ENCODE results near the gene KIAA0408.

Gene KIAA0408

DNA sequence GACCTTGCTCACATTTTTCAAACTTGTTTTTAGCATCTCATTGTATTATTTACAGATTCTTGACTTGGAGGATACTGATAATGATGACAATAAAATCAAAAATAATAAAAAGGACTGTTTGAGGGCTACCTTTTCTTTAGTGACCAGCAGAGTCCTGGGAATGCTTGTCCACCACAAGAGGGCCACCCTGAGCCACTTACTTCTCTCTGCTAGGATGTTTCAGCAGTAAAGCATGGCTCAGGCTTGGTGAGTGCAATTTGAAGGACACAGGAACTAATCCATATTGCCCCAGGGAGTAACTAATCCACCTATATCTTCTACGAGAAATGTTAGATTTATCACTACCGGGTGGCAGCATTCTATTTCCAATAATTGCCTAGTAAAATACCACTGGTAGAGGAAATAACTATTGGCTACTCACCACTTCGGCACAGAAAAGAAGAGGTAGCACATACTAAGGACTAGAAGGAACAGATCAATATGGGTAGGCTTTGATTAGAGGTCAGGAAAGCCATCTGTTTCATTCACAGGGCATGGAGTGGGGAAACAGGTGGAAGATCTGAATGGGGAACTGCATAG, 5.8 kb upstream of the KIAA0408 start:
- FAIRE-seq = peak; percentile 90
- DNase-seq (ENCODE audit: insufficient read length, low spot score) = no peak
- no peak for TF ChIP-seq POU2F2 (IDR thresholded peaks at IDR 0.05; ENCODE audit: low read depth, low read length)
- no peak for TF ChIP-seq PAX5 (IDR thresholded peaks at IDR 0.05; ENCODE audit: insufficient read depth, low read length, severe bottlenecking)
- no peak for TF ChIP-seq POLR2AphosphoS5 (IDR thresholded peaks at IDR 0.05; ENCODE audit: low read depth, low read length)
- no peak for TF ChIP-seq SPI1 (IDR thresholded peaks at IDR 0.05; ENCODE audit: low read depth, low read length)
- TF ChIP-seq POLR2A (IDR thresholded peaks at IDR 0.05; ENCODE audit: low read depth, low read length) = no peak
- no peak for TF ChIP-seq TAF1 (IDR thresholded peaks at IDR 0.05; ENCODE audit: low read depth, low read length)

DNA sequence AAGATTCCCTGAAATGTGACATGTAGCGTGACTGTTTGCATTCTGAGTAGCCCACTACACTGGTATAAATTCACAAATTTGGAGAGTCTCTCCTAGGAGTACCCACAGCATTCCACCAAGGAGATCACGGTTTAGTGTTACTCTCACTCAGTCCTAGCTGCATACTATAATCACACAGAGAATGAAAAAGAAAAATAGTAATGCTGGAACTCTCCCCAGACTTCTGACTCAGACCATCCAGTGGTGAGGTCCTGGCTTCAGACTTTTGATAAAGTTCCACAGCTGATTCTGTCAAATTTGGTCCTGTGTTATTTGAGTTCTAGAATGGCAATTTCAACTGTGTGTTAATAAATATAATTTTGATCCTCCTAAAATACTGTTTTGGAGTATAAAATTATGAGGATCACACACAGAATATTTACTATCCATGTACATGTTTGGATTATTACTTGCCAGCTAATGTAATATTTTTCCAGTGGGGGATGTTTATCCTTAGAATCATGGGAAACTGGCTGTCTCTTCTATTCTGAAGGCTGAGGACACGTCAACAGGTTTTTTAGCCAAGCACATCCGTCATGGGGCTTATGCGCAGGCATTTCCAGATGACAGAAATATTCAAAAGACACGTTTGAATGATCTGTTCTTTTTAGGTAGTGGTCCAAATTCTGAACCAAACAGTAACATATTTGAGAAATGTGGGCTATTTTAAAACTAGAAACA, 5.1 kb upstream of the KIAA0408 start:
- TF ChIP-seq TAF1 (IDR thresholded peaks at IDR 0.05; ENCODE audit: low read depth, low read length) (no peak), POLR2AphosphoS5 (IDR thresholded peaks at IDR 0.05; ENCODE audit: low read depth, low read length) (no peak), PAX5 (IDR thresholded peaks at IDR 0.05; ENCODE audit: insufficient read depth, low read length, severe bottlenecking) (no peak), POLR2A (IDR thresholded peaks at IDR 0.05; ENCODE audit: low read depth, low read length) (no peak), SPI1 (IDR thresholded peaks at IDR 0.05; ENCODE audit: low read depth, low read length) (no peak), POU2F2 (IDR thresholded peaks at IDR 0.05; ENCODE audit: low read depth, low read length) (no peak)
- no peak for FAIRE-seq
- no peak for DNase-seq (ENCODE audit: insufficient read length, low spot score)

DNA sequence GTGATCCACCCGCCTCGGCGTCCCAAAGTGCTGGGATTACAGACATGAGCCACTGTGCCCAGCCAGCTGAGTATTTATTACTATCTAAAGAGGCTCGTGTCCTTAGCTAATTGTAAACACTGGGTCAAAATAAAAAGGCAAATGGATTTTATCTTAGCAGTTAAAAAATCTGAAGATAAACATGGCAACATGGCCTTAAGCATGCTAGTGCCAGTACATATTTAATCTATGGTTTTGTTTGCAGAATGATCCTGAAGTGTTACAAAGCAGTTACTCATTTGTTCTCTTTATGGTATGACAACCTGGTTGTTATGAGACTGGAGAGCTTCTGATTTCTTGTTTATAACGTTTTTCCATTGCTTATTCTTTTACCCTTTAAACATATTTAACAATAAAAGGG, 3.9 kb upstream of the KIAA0408 start:
- DNase-seq (ENCODE audit: insufficient read length, low spot score) (no peak), FAIRE-seq (no peak)
- no peak for TF ChIP-seq TAF1 (IDR thresholded peaks at IDR 0.05; ENCODE audit: low read depth, low read length)
- TF ChIP-seq SPI1 (IDR thresholded peaks at IDR 0.05; ENCODE audit: low read depth, low read length) = no peak
- no peak for TF ChIP-seq POLR2AphosphoS5 (IDR thresholded peaks at IDR 0.05; ENCODE audit: low read depth, low read length)
- no peak for TF ChIP-seq PAX5 (IDR thresholded peaks at IDR 0.05; ENCODE audit: insufficient read depth, low read length, severe bottlenecking)
- TF ChIP-seq POLR2A (IDR thresholded peaks at IDR 0.05; ENCODE audit: low read depth, low read length) = no peak
- no peak for TF ChIP-seq POU2F2 (IDR thresholded peaks at IDR 0.05; ENCODE audit: low read depth, low read length)

DNA sequence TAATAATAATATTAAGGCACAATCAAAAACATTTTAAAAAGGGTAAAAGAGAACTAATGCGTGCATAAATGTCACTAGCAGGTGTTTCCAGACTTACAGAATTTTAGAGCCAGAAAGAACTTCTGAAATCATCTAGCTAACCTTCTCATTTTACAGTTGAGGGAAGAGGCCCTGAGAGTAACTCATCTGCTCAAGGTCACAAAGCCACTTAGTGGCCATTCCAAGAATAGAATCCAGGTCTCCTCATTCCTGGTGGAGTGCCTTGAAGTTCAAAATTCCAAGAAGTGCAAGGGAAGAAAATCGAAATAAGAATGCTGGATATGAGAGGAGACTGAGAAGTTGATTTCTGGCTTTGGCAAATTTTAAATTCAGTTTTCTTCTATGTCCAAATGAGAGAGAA, 3.2 kb upstream of the KIAA0408 start:
- TF ChIP-seq POLR2AphosphoS5 (IDR thresholded peaks at IDR 0.05; ENCODE audit: low read depth, low read length) (no peak), PAX5 (IDR thresholded peaks at IDR 0.05; ENCODE audit: insufficient read depth, low read length, severe bottlenecking) (no peak), POLR2A (IDR thresholded peaks at IDR 0.05; ENCODE audit: low read depth, low read length) (no peak), POU2F2 (IDR thresholded peaks at IDR 0.05; ENCODE audit: low read depth, low read length) (no peak), TAF1 (IDR thresholded peaks at IDR 0.05; ENCODE audit: low read depth, low read length) (no peak), SPI1 (IDR thresholded peaks at IDR 0.05; ENCODE audit: low read depth, low read length) (no peak)
- no peak for FAIRE-seq

DNA sequence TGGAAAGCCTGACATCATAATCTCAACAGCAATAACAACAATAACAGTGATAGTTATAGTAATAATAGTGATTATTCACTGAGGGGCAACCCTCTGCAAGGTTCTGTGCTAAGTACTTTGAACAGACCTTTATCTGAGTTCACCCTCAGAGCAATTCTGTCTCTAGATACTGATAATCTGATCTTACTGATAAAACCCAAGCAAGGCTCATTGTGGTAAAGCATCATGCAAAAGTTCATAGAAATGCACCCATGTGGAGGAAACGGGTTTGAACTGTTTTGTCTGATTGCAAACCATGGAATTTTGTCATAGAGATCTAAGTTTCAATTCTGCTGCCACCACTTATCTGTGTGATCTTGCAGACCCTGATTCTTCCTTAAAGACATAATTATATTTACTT, 1.3 kb upstream of the KIAA0408 start:
- no peak for FAIRE-seq
- no peak for DNase-seq (ENCODE audit: insufficient read length, low spot score)
- TF ChIP-seq POLR2AphosphoS5 (IDR thresholded peaks at IDR 0.05; ENCODE audit: low read depth, low read length) = no peak

More for the DNA sequence above, 3.2 kb upstream of the KIAA0408 start:
- no peak for DNase-seq (ENCODE audit: insufficient read length, low spot score)

DNA sequence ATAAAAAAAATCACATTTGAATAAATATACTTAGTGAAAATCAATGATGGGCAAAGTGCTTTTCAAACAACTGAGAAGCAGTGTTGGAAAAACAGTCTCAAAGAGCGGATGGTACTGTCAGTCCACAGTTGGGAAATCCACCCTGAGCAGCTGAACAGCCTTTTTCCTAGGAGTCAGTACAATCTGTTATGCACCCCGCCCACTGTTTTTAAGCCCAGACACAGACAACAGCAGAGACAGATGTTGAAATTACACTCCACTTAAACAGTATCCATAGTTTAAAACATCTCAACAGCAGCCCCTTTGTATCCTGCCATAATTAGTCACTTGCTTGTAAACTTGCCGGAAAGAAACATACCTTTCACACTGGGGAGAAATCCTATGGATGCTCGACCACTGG, 372 bp downstream of the KIAA0408 start:
- no peak for FAIRE-seq
- DNase-seq (ENCODE audit: insufficient read length, low spot score) = no peak

DNA sequence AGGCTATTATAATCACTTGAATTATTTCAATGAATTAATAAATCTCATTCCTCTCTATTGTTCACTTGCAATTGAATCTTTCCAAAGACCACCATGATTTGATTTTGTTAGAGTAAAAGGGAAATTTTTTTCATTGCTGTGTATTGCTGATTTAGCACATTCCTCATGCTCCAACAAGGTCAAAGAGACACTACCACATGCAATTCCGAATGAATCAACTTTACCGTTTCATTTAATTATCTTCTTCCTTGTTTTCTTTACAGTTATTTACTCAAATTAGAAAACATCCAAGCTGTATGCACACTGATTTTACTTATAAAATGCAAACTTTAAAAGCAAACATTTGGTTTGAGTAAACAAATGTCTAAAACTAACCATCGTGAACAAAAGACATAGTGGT, 967 bp downstream of the KIAA0408 start:
- FAIRE-seq (no peak), DNase-seq (ENCODE audit: insufficient read length, low spot score) (no peak)
- TF ChIP-seq POLR2AphosphoS5 (IDR thresholded peaks at IDR 0.05; ENCODE audit: low read depth, low read length) (no peak), POLR2A (IDR thresholded peaks at IDR 0.05; ENCODE audit: low read depth, low read length) (no peak), SPI1 (IDR thresholded peaks at IDR 0.05; ENCODE audit: low read depth, low read length) (no peak), POU2F2 (IDR thresholded peaks at IDR 0.05; ENCODE audit: low read depth, low read length) (no peak), PAX5 (IDR thresholded peaks at IDR 0.05; ENCODE audit: insufficient read depth, low read length, severe bottlenecking) (no peak), TAF1 (IDR thresholded peaks at IDR 0.05; ENCODE audit: low read depth, low read length) (no peak)

More for the DNA sequence above, 372 bp downstream of the KIAA0408 start:
- TF ChIP-seq POLR2A (IDR thresholded peaks at IDR 0.05; ENCODE audit: low read depth, low read length) (no peak), PAX5 (IDR thresholded peaks at IDR 0.05; ENCODE audit: insufficient read depth, low read length, severe bottlenecking) (no peak), POLR2AphosphoS5 (IDR thresholded peaks at IDR 0.05; ENCODE audit: low read depth, low read length) (no peak), TAF1 (IDR thresholded peaks at IDR 0.05; ENCODE audit: low read depth, low read length) (no peak), POU2F2 (IDR thresholded peaks at IDR 0.05; ENCODE audit: low read depth, low read length) (no peak)

DNA sequence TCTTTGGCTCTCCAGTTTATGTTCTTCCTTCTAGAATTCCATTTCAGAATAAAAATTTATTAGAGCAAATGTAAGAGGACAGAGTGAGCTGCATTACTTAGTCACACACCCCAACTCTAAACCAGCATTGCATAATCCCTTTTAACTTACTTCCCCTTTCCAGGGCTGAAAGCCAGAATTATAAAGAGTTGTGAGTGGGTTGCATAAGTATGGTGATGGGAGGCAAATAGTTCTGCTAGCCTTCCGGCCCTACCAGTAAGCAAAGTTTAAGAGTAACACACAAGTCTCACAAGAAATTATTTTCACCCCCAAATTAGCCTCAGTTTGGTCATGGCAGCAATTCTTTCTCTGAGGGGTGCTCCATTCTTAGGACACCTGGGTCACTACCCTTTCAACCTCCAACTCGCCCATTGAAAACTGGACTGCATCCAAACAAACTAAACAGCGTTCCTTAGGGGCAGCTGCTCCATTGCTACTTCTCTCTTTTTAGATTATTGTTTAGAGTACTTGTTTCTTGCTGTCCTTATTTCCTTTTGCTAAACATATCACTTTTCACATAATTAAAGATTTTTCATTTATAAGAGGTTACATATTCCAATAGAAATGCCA, 1.6 kb downstream of the KIAA0408 start:
- TF ChIP-seq PAX5 (IDR thresholded peaks at IDR 0.05; ENCODE audit: insufficient read depth, low read length, severe bottlenecking) = no peak
- no peak for TF ChIP-seq POLR2A (IDR thresholded peaks at IDR 0.05; ENCODE audit: low read depth, low read length)
- no peak for TF ChIP-seq TAF1 (IDR thresholded peaks at IDR 0.05; ENCODE audit: low read depth, low read length)
- no peak for TF ChIP-seq POU2F2 (IDR thresholded peaks at IDR 0.05; ENCODE audit: low read depth, low read length)
- DNase-seq (ENCODE audit: insufficient read length, low spot score) = no peak
- FAIRE-seq = no peak

DNA sequence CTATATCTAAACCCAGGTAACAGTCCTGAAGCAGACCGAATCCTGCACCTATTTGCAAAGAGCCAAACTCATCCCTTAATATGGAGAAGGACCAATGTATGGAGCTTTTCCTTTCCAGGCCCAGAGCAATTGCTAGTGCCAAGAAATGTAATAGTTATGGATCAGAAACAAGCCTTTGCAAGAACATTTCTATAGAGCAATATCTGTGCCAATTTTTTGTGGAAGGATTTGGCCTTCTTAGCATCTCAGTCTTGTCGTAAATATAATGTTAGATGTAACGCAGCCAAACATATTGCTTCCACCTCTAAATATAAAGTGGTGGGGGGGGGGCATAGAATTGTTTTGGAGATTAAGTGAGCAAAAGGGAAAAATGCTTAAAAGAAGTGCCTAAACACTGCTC, 2.7 kb downstream of the KIAA0408 start:
- FAIRE-seq (no peak), DNase-seq (ENCODE audit: insufficient read length, low spot score) (no peak)
- no peak for TF ChIP-seq PAX5 (IDR thresholded peaks at IDR 0.05; ENCODE audit: insufficient read depth, low read length, severe bottlenecking)
- TF ChIP-seq SPI1 (IDR thresholded peaks at IDR 0.05; ENCODE audit: low read depth, low read length) = no peak
- no peak for TF ChIP-seq POLR2AphosphoS5 (IDR thresholded peaks at IDR 0.05; ENCODE audit: low read depth, low read length)
- no peak for TF ChIP-seq POLR2A (IDR thresholded peaks at IDR 0.05; ENCODE audit: low read depth, low read length)
- no peak for TF ChIP-seq POU2F2 (IDR thresholded peaks at IDR 0.05; ENCODE audit: low read depth, low read length)
- no peak for TF ChIP-seq TAF1 (IDR thresholded peaks at IDR 0.05; ENCODE audit: low read depth, low read length)
